Keratinocyte (primary cell): ENCODE measurements around the gene ALLC. TPM values are rescaled to one million over a fixed set of nuclear protein-coding genes. Genes with fewer than 3 reads are reported as not detected.

ENCODE experiments used
- DNase-seq: peaks from one replicate; pipeline ENCODE4 v3.0.0-alpha.2; 2011; ENCODE audit warnings: low read depth, missing footprints, low spot score
- FAIRE-seq: peaks from 2 replicates; lab custom pipeline; 2011; peaks lifted over from hg19 to GRCh38; lab: Jason Lieb, UNC
- H2AFZ ChIP-seq: 2 replicates; pipeline ENCODE4 v1.6.0; 2012; ENCODE audit warnings: low read length, control low read depth, inconsistent platforms; ENCODE audit not compliant: control insufficient read depth
- H3K27ac ChIP-seq: 2 replicates; pipeline ENCODE4 v1.5.1; 2011; ENCODE audit warnings: low read length; ENCODE audit not compliant: control insufficient read depth, insufficient read depth
- H3K27me3 ChIP-seq: 3 replicates; pipeline ENCODE4 v1.6.0; 2011; ENCODE audit warnings: low read length; ENCODE audit not compliant: control insufficient read depth, insufficient read depth; ENCODE audit errors: extremely low read depth
- H3K36me3 ChIP-seq, 2 experiments: 2 replicates in 1 of 2; 3 replicates in 1 of 2; pipeline ENCODE4 v1.5.1; 2011; ENCODE audit warnings: low read length in 2 of 2, mild to moderate bottlenecking in 1 of 2; ENCODE audit not compliant: control insufficient read depth in 2 of 2, insufficient read depth in 2 of 2; ENCODE audit errors: extremely low read depth in 1 of 2
- H3K4me1 ChIP-seq: 3 replicates; pipeline ENCODE4 v1.5.1; 2011; ENCODE audit warnings: low read length; ENCODE audit not compliant: control insufficient read depth, insufficient read depth; ENCODE audit errors: extremely low read depth
- H3K4me2 ChIP-seq: 3 replicates; pipeline ENCODE4 v1.6.0; 2011; ENCODE audit warnings: low read depth, low read length; ENCODE audit not compliant: control insufficient read depth, insufficient read depth; ENCODE audit errors: extremely low read depth
- H3K4me3 ChIP-seq, 3 experiments: fragments of 200-600 bp in 1 of 3; sonication (generic) in 1 of 3; 2 replicates in 2 of 3; 3 replicates in 1 of 3; pipeline ENCODE4 v1.5.1; 2011 to 2016; ENCODE audit warnings: low read length in 3 of 3, mild to moderate bottlenecking in 3 of 3, control low read depth in 2 of 3, inconsistent platforms in 1 of 3, low read depth in 1 of 3, mixed read lengths in 1 of 3, mixed run types in 1 of 3, moderate library complexity in 1 of 3; ENCODE audit not compliant: control insufficient read depth in 2 of 3, insufficient read depth in 2 of 3; ENCODE audit errors: extremely low read depth in 1 of 3
- H3K79me2 ChIP-seq: 2 replicates; pipeline ENCODE4 v1.6.0; 2012; ENCODE audit warnings: low read length; ENCODE audit not compliant: control insufficient read depth, insufficient read depth
- H3K9ac ChIP-seq: 3 replicates; pipeline ENCODE4 v1.6.0; 2011; ENCODE audit warnings: low read length; ENCODE audit not compliant: control insufficient read depth, insufficient read depth; ENCODE audit errors: extremely low read depth
- H3K9me1 ChIP-seq: 3 replicates; pipeline ENCODE4 v1.6.0; 2011; ENCODE audit warnings: low read length; ENCODE audit not compliant: control insufficient read depth, insufficient read depth; ENCODE audit errors: extremely low read depth
- H3K9me3 ChIP-seq: 2 replicates; pipeline ENCODE4 v1.5.1; 2012; ENCODE audit warnings: low read depth, low read length; ENCODE audit not compliant: control insufficient read depth
- H4K20me1 ChIP-seq: 3 replicates; pipeline ENCODE4 v1.6.0; 2011; ENCODE audit warnings: low read length; ENCODE audit not compliant: control insufficient read depth, insufficient read depth; ENCODE audit errors: extremely low read depth
- CTCF ChIP-seq, 3 experiments: IDR thresholded peaks in 1 of 3; conservative IDR thresholded peaks in 1 of 3; optimal IDR thresholded peaks in 1 of 3; 2 replicates in 2 of 3; 3 replicates in 1 of 3; pipeline versions ENCODE3 to v1.5.1; 2011; ENCODE audit warnings: low read length in 3 of 3, mild to moderate bottlenecking in 3 of 3, moderate library complexity in 2 of 3, control low read depth in 1 of 3, inconsistent platforms in 1 of 3; ENCODE audit not compliant: insufficient read depth in 2 of 3; ENCODE audit errors: extremely low read depth in 1 of 3
- EZH2 ChIP-seq: IDR thresholded peaks from one replicate; pipeline ENCODE4 v1.6.1; 2012; ENCODE audit warnings: inconsistent platforms, mild to moderate bottlenecking, low read length, moderate library complexity
- dilution Hi-C: fragments of 300-500 bp; cut with MboI; formaldehyde crosslinking; loops from one replicate; pipeline ENCODE4 v1.7.0; 2020; ENCODE audit warnings: low sequenced_read_pairs; ENCODE audit not compliant: extremely low pct_ligation_motif_present
- polyA plus RNA-seq, 5 experiments: library from polyadenylated mRNA; depleted of rRNA in 3 of 5; stranded (reverse) in 3 of 5; stranded (forward) in 1 of 5; unstranded in 1 of 5; fragments of >200 nt; gene quantifications; 1 replicate in 1 of 5; 2 replicates in 3 of 5; 3 replicates in 1 of 5; pipeline versions ENCODE4 v1.2.1 to v1.2.3, GENCODE V29; 2011 to 2012; ENCODE audit warnings: missing spikeins in 2 of 5, low read depth in 1 of 5, low replicate concordance in 1 of 5

The ALLC gene
- polyA plus RNA-seq, 1 donor (not counting 4 experiments of a cell fraction or from before 2014, with no cell fraction given), result not detected

GRCh38 chr2:3678212-3678611 is 20.2 kb downstream of the ALLC start:
- dilution Hi-C loops, result no loop called here
- H3K4me2 ChIP-seq, result no peak overlapping the region
- no peaks in the 10 kb centered on the region for H3K79me2 ChIP-seq
- H2AFZ ChIP-seq, result no peak overlapping the region
- H3K27ac ChIP-seq, result no peak overlapping the region
- DNase-seq (no peak), FAIRE-seq (no peak)
- no peak overlapping the region for H3K9ac ChIP-seq
- H3K4me3 ChIP-seq, result no peak overlapping the region
- no peaks in the 10 kb centered on the region for H3K36me3 ChIP-seq
- H4K20me1 ChIP-seq, result no peaks in the 10 kb centered on the region
- H3K27me3 ChIP-seq, result no peaks in the 10 kb centered on the region
- no peaks in the 10 kb centered on the region for H3K9me1 ChIP-seq
- TF ChIP-seq EZH2, result no peak
- TF ChIP-seq CTCF (optimal IDR thresholded peaks at IDR 0.05 in 1 of 3, IDR thresholded peaks at IDR 0.05 in 1 of 3, conservative IDR thresholded peaks at IDR 0.05 in 1 of 3; ENCODE audit: extremely low read depth in 1 of 3, insufficient read depth in 2 of 3, low read length in 3 of 3), result no peak
- H3K4me1 ChIP-seq, result no peaks in the 10 kb centered on the region
- no peaks in the 10 kb centered on the region for H3K9me3 ChIP-seq

GRCh38 chr2:3679180-3679579 is 21.2 kb downstream of the ALLC start:
- Histone ChIP-seq H2AFZ (no peak overlapping the region), H3K27ac (no peak overlapping the region), H3K9me1 (no peaks in the 10 kb centered on the region), H3K4me1 (no peaks in the 10 kb centered on the region), H3K9me3 (no peaks in the 10 kb centered on the region), H3K79me2 (no peaks in the 10 kb centered on the region), H3K36me3 (no peaks in the 10 kb centered on the region), H3K4me2 (no peak overlapping the region), H3K9ac (no peak overlapping the region), H3K27me3 (no peaks in the 10 kb centered on the region), H3K4me3 (no peak overlapping the region), H4K20me1 (no peaks in the 10 kb centered on the region)
- dilution Hi-C loops, result no loop called here
- no peak for TF ChIP-seq EZH2
- TF ChIP-seq CTCF (optimal IDR thresholded peaks at IDR 0.05 in 1 of 3, IDR thresholded peaks at IDR 0.05 in 1 of 3, conservative IDR thresholded peaks at IDR 0.05 in 1 of 3; ENCODE audit: extremely low read depth in 1 of 3, insufficient read depth in 2 of 3, low read length in 3 of 3), result no peak
- no peak for FAIRE-seq
- DNase-seq, result no peak
